DOHH2 (cell line): ENCODE data around the gene LMOD1.

ENCODE experiments used
- EZH2phosphoT487 ChIP-seq: fragments of 200-600 bp; sonication (generic); IDR thresholded peaks from 2 replicates; pipeline ENCODE4 v1.6.1; 2017; ENCODE audit warnings: borderline replicate concordance, mild to moderate bottlenecking, antibody characterized with exemption, low read length, moderate library complexity, mixed read lengths
- TF ChIP-seq, protein P1 (sequence below): fragments of 200-600 bp; sonication (generic); IDR thresholded peaks from one replicate; pipeline ENCODE4 v1.5.1; 2014; ENCODE audit warnings: antibody characterized with exemption, mild to moderate bottlenecking, low read depth, low read length; ENCODE audit not compliant: poor library complexity, severe bottlenecking

DNA sequence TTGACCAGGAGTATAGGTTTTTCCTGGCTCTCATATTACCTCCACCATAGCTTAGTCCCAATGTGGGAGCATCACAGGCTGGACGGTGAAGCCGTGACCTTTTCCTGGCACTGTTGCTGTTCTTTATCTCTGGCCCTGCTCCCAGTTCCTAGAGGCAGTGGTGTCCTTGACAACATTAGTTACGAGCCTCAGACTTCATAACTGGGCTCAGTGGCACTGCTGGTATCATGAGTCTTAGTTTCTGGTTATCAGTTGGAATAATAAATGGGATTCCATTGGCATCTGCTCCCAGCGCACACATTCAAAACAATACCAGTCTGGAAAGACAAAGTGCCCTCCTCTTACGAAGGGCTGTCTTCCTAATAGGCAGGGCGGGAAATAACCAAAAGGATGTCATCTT is 44.1 kb upstream of the LMOD1 start:
- no peak for TF ChIP-seq EZH2phosphoT487
- TF ChIP-seq, protein P1, sequence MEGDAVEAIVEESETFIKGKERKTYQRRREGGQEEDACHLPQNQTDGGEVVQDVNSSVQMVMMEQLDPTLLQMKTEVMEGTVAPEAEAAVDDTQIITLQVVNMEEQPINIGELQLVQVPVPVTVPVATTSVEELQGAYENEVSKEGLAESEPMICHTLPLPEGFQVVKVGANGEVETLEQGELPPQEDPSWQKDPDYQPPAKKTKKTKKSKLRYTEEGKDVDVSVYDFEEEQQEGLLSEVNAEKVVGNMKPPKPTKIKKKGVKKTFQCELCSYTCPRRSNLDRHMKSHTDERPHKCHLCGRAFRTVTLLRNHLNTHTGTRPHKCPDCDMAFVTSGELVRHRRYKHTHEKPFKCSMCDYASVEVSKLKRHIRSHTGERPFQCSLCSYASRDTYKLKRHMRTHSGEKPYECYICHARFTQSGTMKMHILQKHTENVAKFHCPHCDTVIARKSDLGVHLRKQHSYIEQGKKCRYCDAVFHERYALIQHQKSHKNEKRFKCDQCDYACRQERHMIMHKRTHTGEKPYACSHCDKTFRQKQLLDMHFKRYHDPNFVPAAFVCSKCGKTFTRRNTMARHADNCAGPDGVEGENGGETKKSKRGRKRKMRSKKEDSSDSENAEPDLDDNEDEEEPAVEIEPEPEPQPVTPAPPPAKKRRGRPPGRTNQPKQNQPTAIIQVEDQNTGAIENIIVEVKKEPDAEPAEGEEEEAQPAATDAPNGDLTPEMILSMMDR, result no peak
